GM12865 (cell line): ENCODE measurements around the gene VTI1A.

Experiments used
- DNase-seq: peaks from one replicate; pipeline ENCODE4 v3.0.0; 2010; ENCODE audit warnings: low read depth
- H3K4me3 ChIP-seq: 2 replicates; pipeline ENCODE4 v1.5.1; 2011; ENCODE audit warnings: mild to moderate bottlenecking, low read depth, low read length, control low read depth
- CTCF ChIP-seq: IDR thresholded peaks from 2 replicates; pipeline ENCODE4 v1.5.1; 2011; ENCODE audit warnings: low read length, control low read depth, low read depth, inconsistent platforms; ENCODE audit not compliant: insufficient read depth; ENCODE audit errors: missing control alignments

The VTI1A gene

GRCh38 chr10:112433136-112433535 lies 13.9 kb upstream of the VTI1A start:
- DNase-seq = no peak
- no peak overlapping the region for H3K4me3 ChIP-seq
- TF ChIP-seq CTCF = no peak

- no peak overlapping the region for H3K4me3 ChIP-seq
- DNase-seq = peak; percentile 16
Measured at GRCh38 chr10:112434988-112435619, 11.9 kb upstream of the VTI1A start.

GRCh38 chr10:112438356-112438755 lies 8.7 kb upstream of the VTI1A start:
- DNase-seq = no peak
- TF ChIP-seq CTCF = no peak
- H3K4me3 ChIP-seq = no peak overlapping the region

More at GRCh38 chr10:112434988-112435619, 11.9 kb upstream of the VTI1A start:
- TF ChIP-seq CTCF = peak; percentile 13

GRCh38 chr10:112441520-112441919 lies 5.5 kb upstream of the VTI1A start:
- DNase-seq = no peak
- no peak for TF ChIP-seq CTCF
- H3K4me3 ChIP-seq = no peak overlapping the region

- no peak for TF ChIP-seq CTCF
- H3K4me3 ChIP-seq = no peak overlapping the region
Measured at GRCh38 chr10:112442063-112442462, 5.0 kb upstream of the VTI1A start.

GRCh38 chr10:112446055-112446854 lies 760 bp upstream of the VTI1A start:
- no peak for TF ChIP-seq CTCF
- DNase-seq = peak; percentile 15
- H3K4me3 ChIP-seq = peak overlapping the region; percentile 87

More at GRCh38 chr10:112442063-112442462, 5.0 kb upstream of the VTI1A start:
- peak; percentile 18 for DNase-seq
